GM18951 (cell line): ENCODE data around the gene CHIT1.

Experiments
- POLR2A ChIP-seq: IDR thresholded peaks from 4 replicates; pipeline ENCODE4 v1.6.1; 2011; ENCODE audit warnings: mild to moderate bottlenecking; ENCODE audit not compliant: insufficient read length, insufficient read depth; ENCODE audit errors: extremely low read depth
- in situ Hi-C: fragments of 300-500 bp; cut with MboI; formaldehyde crosslinking; loops from one replicate; pipeline ENCODE4 v1.12.0; 2022; ENCODE audit warnings: low sequenced_read_pairs, mixed read lengths, inconsistent platforms; ENCODE audit not compliant: unreplicated experiment

Gene CHIT1

GRCh38 chr1:203186446-203187303, 42.8 kb downstream of the CHIT1 start, which contains the start of gene CHI3L1:
Gene CHI3L1 (minus strand): TSS chr1:203186704. CDS start chr1:203186623, 81 bp downstream.
- no peak for TF ChIP-seq POLR2A
- in situ Hi-C loops = no loop called here

DNA sequence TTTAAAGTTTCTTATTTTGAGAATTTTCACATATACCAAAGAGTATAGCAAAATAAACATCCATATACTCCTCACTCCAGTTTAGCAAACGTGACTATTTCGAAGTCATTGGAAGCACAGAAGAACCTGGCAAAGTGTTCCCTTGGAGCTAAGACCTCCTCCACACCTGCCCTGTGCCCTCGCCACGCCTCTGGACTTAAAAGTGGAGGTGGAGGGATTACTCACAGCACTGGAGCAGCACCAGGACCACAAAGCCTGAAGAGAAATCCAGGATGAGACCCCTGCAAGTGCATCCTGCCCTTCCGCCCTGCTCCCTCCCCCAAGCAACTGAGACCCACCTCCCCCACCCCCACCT, 43.4 kb downstream of the CHIT1 start:
- in situ Hi-C loops = no loop called here
- TF ChIP-seq POLR2A = no peak

- in situ Hi-C loops = no loop called here
- no peak for TF ChIP-seq POLR2A
These were observed 43.9 kb downstream of the CHIT1 start for GRCh38 chr1:203185585-203185984.

DNA sequence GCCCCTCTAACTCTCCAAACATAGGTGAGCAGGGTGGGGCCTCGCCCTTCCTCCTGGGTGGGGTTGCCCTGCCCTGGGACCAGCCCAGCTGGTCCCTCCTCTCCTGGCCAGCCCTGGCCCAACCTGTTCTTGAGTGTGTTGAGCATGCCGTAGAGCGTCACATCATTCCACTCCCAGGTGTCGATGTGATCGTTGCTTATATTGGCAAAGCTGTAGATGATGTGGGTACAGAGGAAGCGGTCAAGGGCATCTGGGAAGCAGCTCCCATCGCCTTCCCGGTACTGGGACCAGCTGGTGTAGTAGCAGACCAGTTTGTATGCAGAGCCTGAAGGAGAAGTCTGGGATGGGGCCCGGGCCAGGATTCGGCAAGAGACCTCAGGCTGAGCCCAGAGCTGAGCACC, 44.4 kb downstream of the CHIT1 start:
- no peak for TF ChIP-seq POLR2A
- in situ Hi-C loops = no loop called here

DNA sequence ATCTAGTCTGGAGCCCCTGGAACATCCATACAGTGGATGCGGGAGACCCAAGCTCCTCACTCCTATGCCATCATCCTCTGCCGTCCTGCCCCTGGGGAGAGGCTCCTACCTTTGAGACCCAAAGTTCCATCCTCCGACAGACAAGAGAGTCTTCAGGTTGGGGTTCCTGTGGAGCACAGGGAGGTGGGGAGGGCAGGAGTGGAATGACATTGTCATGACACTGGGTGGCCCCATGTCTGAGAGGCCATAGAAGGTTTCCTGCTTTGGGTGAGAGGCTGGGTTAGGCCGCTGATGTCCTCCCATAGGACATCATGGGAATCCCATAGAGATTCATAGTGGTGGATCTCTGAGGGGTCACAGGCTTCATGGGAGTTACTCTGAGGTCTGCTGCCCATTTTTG, 45.0 kb downstream of the CHIT1 start:
- no peak for TF ChIP-seq POLR2A
- in situ Hi-C loops = no loop called here

GRCh38 chr1:203183828-203184227, 45.6 kb downstream of the CHIT1 start:
- in situ Hi-C loops = no loop called here
- TF ChIP-seq POLR2A = no peak

DNA sequence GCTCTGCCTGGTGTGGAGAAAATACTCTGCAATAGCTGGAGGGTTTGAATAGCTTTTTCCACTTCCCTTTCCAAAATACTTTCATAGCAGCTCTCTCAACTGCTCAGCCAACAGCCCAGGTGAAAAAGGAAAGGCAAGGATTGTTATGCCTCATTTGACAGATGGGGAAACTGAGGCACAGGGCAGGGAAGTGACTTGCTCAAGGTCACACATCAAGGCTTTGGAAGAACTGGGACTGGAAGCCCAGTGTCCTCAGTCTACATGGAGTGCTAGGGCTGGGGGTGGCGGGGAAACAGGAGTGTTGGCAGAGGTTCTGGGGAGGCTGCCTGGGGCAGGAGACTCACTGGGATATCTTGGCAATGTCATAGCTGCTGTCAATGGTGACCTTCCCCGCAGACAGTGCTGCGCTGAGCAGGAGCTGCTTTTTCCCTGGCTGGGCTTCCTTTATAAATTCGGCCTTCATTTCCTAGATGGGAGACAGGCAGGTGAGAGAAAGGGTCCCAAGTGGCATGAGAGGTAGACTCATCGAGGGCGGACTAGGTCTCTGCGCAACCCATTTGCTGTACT, 47.0 kb downstream of the CHIT1 start:
- in situ Hi-C loops = no loop called here
- TF ChIP-seq POLR2A = no peak

DNA sequence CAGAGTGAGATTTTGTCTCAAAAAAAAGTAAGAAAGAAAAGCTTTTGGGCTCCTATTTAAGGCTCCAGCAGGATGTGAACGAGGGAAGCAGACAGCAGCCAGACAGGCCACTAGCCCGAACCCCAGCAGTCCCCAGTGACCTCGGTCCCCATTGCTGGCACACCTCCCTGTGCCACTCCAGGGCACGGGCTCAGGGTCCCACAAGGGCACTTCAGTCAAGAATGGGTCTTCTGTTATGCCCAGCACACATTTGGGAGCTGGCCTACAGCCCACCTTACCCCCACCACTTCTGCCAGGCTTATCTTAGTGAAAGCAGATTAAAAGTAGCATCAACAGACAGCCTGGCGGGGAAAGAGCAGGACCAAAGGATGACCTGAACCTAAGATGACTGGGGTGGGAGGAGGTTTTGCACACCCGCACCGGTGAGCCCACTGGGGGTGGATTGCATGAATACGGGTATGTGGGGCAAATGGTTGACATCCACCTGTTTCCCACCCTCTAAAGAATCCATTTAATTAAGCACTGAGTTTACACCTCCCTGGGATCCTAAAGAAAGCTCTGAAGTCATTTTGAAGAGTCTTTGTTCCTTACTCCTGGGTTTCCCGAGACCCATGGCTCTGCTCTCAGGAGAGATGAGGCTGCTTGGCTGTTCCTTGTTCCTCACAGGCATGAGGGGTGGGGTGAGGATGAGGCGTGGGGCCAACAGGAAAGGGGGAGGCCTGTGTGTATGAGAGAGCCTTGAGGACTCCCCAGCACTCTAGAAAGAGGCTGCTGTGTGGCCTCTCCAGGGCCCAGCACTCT, 47.7 kb downstream of the CHIT1 start:
- in situ Hi-C loops = no loop called here
- TF ChIP-seq POLR2A = no peak

DNA sequence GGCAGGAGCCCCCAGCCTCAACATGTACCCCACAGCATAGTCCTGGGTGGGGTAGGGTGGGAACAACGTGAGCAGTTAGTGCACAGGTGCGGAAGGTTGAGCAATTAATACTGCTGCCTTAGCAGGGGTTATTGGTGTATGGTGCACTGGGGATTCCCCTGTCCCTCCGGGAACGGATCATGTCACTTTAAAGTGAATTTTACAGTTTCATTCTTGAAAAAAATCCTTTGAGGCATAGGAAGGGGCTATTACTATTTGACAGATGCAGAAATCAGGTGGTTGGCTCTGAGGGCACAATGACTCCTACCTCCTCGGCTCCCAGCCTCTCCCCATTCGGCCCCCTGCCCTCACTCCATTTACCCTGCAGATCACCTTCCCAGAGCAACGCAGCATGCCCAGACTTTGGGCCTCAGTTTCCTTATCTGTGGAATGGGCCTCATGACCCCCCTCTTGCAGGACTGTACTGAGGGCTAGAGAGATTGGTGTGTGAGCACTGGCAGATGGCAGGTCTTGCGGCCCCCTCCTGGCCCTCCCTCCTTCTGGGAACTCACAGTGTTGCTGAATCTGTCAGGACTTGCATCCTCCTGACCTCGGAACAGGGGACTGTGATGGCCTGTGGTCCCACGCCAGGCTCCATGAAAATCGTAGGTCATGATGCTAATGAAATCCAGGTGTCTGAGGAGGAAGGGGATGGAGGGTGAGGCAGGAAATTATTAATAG, 48.7 kb downstream of the CHIT1 start:
- in situ Hi-C loops = no loop called here
- TF ChIP-seq POLR2A = no peak

DNA sequence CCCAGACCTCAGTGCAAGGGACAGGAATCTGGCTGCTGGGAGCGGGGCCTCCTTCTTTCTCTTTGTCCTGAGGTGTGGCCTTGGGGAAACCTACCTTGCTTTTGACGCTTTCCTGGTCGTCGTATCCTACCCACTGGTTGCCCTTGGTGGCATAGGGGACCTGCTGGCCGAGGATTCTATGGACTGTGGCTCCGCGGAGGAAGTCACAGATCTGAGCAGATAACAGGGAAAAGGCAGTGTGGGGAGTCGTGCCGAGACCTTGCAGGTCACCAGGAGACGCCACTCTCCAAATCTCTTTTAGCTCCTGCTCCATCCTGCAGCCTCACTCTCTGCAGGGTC, 49.8 kb downstream of the CHIT1 start:
- in situ Hi-C loops = no loop called here
- TF ChIP-seq POLR2A = no peak

DNA sequence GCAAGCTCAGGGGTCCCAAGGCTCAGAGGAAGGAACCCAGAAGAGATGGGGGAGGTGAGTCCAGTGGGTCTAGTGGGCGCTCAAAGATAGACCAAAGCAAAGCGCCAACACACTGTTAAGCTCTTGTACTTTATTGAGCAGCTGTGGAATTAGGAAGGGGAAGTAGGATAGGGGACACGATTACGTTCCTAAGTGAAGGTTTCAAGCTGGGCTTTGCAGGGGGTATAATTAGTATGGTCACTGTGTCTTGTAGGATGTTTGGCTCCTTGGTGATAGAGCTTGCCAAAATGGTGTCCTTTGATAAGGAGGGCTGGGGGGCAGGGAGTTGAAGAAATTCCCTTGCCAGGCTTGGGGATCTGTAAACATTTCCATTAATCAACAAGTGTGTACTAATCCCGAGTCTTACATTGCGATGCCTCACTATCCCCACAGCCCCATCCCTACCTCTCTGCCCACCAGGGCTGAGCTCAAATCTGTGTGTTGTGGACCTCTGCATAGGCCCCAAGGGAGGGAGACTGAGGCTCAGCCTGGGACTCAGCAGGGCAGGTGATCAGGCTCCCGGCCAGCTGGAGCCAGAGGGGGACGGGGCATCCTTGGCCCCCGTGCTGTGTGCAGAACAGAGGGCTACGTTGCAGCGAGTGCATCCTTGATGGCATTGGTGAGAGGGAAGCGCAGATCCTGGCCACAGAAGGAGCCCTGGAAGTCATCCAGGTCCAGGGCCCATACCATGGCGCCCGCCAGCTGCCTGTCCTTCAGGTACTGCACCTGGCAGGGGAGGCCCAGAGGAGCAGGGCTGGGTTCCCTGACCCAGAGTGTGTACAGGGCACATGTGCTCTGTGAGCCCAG, 50.4 kb downstream of the CHIT1 start:
- TF ChIP-seq POLR2A = no peak
- in situ Hi-C loops = no loop called here

- in situ Hi-C loops = no loop called here
- TF ChIP-seq POLR2A = no peak
These were observed 51.4 kb downstream of the CHIT1 start for GRCh38 chr1:203178083-203178482.

DNA sequence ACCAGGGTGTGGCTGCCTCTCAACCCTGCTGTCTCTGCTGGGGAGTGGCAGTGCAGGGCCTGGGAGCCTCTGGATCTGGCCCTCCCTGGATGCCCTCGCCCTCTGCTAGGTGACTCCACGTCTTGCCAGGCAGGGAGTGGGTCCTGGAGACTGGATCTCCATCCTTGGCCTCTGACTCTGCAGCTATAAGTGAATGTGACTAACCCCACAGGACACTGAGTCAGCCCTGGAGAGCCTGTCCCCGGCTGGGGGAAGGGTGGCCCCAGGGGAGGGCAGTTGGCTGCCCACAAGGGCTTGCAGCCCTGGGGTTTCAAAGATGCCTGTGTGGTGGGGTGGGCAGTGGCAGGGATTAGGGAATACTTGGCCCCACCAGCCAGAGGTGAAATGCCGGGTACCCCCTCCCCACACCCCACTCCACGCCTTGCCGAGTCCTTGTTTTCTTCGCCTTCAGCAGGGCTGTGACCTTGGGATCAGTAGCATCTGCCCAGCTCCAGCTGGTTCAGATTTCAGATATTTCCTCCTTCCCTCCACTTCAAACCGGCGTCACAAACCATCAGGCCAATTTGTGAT, 51.9 kb downstream of the CHIT1 start:
- TF ChIP-seq POLR2A = no peak
- in situ Hi-C loops = no loop called here
